ENCODE measurements around the gene ANTXR2. TPM values are rescaled to one million over a fixed set of nuclear protein-coding genes. Genes with fewer than 3 reads are reported as not detected.
A peak's percentile ranks its signal among the peaks of the same experiment; 100 is the strongest.

ANTXR2 gene
- total and polyA plus RNA-seq, 2 donors from 2014 or later: 10.6 to 33.1 TPM

GRCh38 chr4:80036949-80037685 is 35.9 kb downstream of the ANTXR2 start:
- intact Hi-C loops (cut with DNase I): no loop called here
- H3K36me3 ChIP-seq (ENCODE audit: control insufficient read depth in 2 of 3, insufficient read depth in 3 of 3, low read length in 3 of 3): no peaks in the 10 kb centered on the region
- peak overlapping the region in 1 of 2 donors; percentile 48 for H3K27ac ChIP-seq (ENCODE audit: low read depth in 2 of 2, low read length in 2 of 2)
- FAIRE-seq: peak; percentile 58
- H3K9me3 ChIP-seq (ENCODE audit: control insufficient read depth in 2 of 3, insufficient read depth in 1 of 3, low read length in 3 of 3): no peaks in the 10 kb centered on the region
- H3K4me3 ChIP-seq (ENCODE audit: low read length in 3 of 3): peak overlapping the region in 1 of 3 donors; percentile 32
- peak in 2 of 5 donors; percentile 59 to 84 for DNase-seq
- no peaks in the 10 kb centered on the region for H3K27me3 ChIP-seq (ENCODE audit: control insufficient read depth, insufficient read depth, low read length)
- TF ChIP-seq CTCF (IDR thresholded peaks at IDR 0.05; ENCODE audit: borderline replicate concordance, extremely low read depth, insufficient read depth): no peak
- no peak overlapping the region for H3K9ac ChIP-seq (ENCODE audit: low read length in 3 of 3)
- H3K4me1 ChIP-seq (ENCODE audit: control insufficient read depth in 2 of 3, insufficient read depth in 2 of 3, low read depth in 1 of 3, low read length in 3 of 3): no peaks in the 10 kb centered on the region

GRCh38 chr4:80036306-80036705 is 36.7 kb downstream of the ANTXR2 start:
- Histone ChIP-seq H3K9ac (ENCODE audit: low read length in 3 of 3) (no peak overlapping the region), H3K4me3 (ENCODE audit: low read length in 3 of 3) (no peak overlapping the region), H3K36me3 (ENCODE audit: control insufficient read depth in 2 of 3, insufficient read depth in 3 of 3, low read length in 3 of 3) (no peaks in the 10 kb centered on the region), H3K27ac (ENCODE audit: low read depth in 2 of 2, low read length in 2 of 2) (no peak overlapping the region), H3K9me3 (ENCODE audit: control insufficient read depth in 2 of 3, insufficient read depth in 1 of 3, low read length in 3 of 3) (no peaks in the 10 kb centered on the region), H3K4me1 (ENCODE audit: control insufficient read depth in 2 of 3, insufficient read depth in 2 of 3, low read depth in 1 of 3, low read length in 3 of 3) (no peaks in the 10 kb centered on the region), H3K27me3 (ENCODE audit: control insufficient read depth, insufficient read depth, low read length) (no peaks in the 10 kb centered on the region)
- intact Hi-C loops (cut with DNase I): no loop called here
- DNase-seq (no peak), FAIRE-seq (no peak)
- TF ChIP-seq CTCF (IDR thresholded peaks at IDR 0.05; ENCODE audit: borderline replicate concordance, extremely low read depth, insufficient read depth): no peak

- H3K4me3 ChIP-seq (ENCODE audit: low read length in 3 of 3): no peak overlapping the region
- no peaks in the 10 kb centered on the region for H3K4me1 ChIP-seq (ENCODE audit: control insufficient read depth in 2 of 3, insufficient read depth in 2 of 3, low read depth in 1 of 3, low read length in 3 of 3)
- no peak for FAIRE-seq
- no peak overlapping the region for H3K27ac ChIP-seq (ENCODE audit: low read depth in 2 of 2, low read length in 2 of 2)
- H3K36me3 ChIP-seq (ENCODE audit: control insufficient read depth in 2 of 3, insufficient read depth in 3 of 3, low read length in 3 of 3): no peaks in the 10 kb centered on the region
- intact Hi-C loops (cut with DNase I): no loop called here
- no peak for DNase-seq
- no peaks in the 10 kb centered on the region for H3K9me3 ChIP-seq (ENCODE audit: control insufficient read depth in 2 of 3, insufficient read depth in 1 of 3, low read length in 3 of 3)
- no peak overlapping the region for H3K9ac ChIP-seq (ENCODE audit: low read length in 3 of 3)
- no peak for TF ChIP-seq CTCF (IDR thresholded peaks at IDR 0.05; ENCODE audit: borderline replicate concordance, extremely low read depth, insufficient read depth)
- no peaks in the 10 kb centered on the region for H3K27me3 ChIP-seq (ENCODE audit: control insufficient read depth, insufficient read depth, low read length)
Measured at GRCh38 chr4:80035336-80035735, 37.7 kb downstream of the ANTXR2 start.
